NB4 (cell line): ENCODE results near the gene TCF12.

Source experiments
- CTCF ChIP-seq: IDR thresholded peaks from one replicate; pipeline ENCODE4 v1.5.1; 2012; ENCODE audit warnings: low read depth, low read length
- MAX ChIP-seq: IDR thresholded peaks from 2 replicates; pipeline ENCODE4 v1.6.1; 2011; ENCODE audit warnings: low read depth, low read length
- MYC ChIP-seq: IDR thresholded peaks from 2 replicates; pipeline ENCODE4 v1.6.1; 2011; ENCODE audit warnings: low read depth, low read length
- POLR2A ChIP-seq: IDR thresholded peaks from 2 replicates; pipeline ENCODE4 v1.6.1; 2011; ENCODE audit warnings: mild to moderate bottlenecking; ENCODE audit not compliant: insufficient read length; ENCODE audit errors: extremely low read depth

GRCh38 chr15:57328479-57328878 is 410.0 kb downstream of the TCF12 start:
- TF ChIP-seq MAX (no peak), CTCF (no peak), POLR2A (no peak), MYC (no peak)
